T-helper 1 cell treated with Interleukin-12 subunit alpha and Interleukin-12 subunit beta and Interleukin-4 antibody, amounts not matched to agents 30 ng/mL and 1 ng/mL, for 36 hours (primary cell): ENCODE results near the gene VILL. TPM values are rescaled to one million over a fixed set of nuclear protein-coding genes. Genes with fewer than 3 reads are reported as not detected.
"Not testable (repeated sequence)": the region's sequence is repeated elsewhere in the genome, so short reads cannot be mapped to it uniquely, and the experiment has no call there.

Source experiments
- intact Hi-C: fragments of 100-400 bp; cut with micrococcal nuclease; formaldehyde crosslinking; loops from one replicate; pipeline ENCODE4 v1.15.1; 2024
- total RNA-seq: library from RNA; stranded (reverse); gene quantifications from 2 replicates; pipeline ENCODE4 v1.2.3, GENCODE V29; 2022

Gene VILL
- total RNA-seq, 1 donor from 2014 or later, result 18.4 TPM

GRCh38 chr3:38031022-38031994 is 40.7 kb downstream of the VILL start:
- intact Hi-C loops, result loop anchor here (1.0 to 10.0 kb wide), 2 partner anchors 8 to 1233 kb away; partner anchors contain the start of gene DLEC1

DNA sequence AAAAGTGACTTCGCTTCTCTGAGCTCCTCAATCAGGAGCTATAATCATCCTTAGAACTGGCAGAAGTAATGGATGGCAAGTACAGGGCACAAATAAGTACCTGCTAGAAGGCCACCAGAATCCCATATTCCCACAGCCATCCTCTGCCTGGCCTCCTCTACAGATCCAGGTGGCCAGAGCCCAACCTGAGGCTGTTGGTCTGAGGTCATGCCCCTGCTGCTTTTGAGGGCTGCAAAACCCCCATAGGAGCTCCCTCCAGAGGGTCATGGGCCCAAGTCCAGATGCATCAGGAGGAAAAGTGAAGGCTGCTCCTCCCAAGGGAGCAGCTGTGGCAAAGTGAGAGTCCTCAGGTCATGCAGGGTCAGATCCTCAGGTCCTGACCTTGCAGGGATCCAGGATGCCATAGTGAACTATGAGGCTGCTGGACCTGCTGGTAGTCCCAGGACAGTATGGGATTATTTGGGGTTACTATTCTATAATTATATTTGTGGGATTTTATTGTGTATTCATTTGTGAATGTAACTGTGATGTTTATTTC is 41.8 kb downstream of the VILL start:
- intact Hi-C loops, result loop anchor here (10.0 kb wide), 1 partner anchor 1232 kb away; no protein-coding TSS in a partner anchor

DNA sequence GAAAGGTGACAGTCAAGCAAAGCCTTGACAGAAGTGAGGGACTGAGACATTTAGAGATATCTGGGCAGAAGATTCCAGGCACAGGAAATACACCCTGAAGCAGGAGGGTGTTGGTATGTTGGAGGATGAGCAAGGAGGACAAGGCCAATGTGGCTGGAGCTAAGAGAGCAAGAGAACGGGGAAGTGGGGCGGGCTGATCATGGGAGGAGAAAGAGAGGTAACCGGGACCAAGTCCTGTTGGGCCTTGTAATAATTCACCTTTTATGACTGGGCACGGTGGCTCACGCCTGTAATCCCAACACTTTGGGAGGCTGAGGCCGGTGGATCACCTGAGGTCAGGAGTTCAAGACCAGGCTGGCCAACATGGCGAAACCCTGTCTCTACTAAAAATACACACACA is 43.0 kb downstream of the VILL start:
- intact Hi-C loops, result loop anchor here (10.0 kb wide), 1 partner anchor 1231 kb away; no protein-coding TSS in a partner anchor

DNA sequence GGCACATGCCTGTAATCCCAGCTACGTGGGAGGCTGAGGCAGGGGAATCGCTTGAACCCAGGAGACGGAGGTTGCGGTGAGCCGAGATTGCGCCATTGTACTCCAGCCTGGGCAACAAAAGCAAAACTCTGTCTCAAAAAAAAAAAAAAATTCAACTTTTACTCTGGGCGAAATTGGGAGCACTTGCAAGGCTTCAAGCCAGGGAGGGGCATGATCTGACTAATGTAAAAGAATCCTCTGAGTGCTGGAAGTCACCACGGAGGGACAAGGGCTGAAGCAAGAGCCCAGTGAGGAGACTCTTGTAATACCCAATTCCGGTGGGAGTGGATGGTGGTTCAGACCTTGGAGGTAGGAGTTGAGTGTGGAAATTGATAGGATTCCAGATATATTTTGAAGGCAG is 43.7 kb downstream of the VILL start:
- intact Hi-C loops, result loop anchor here (10.0 kb wide), 1 partner anchor 1230 kb away; no protein-coding TSS in a partner anchor

DNA sequence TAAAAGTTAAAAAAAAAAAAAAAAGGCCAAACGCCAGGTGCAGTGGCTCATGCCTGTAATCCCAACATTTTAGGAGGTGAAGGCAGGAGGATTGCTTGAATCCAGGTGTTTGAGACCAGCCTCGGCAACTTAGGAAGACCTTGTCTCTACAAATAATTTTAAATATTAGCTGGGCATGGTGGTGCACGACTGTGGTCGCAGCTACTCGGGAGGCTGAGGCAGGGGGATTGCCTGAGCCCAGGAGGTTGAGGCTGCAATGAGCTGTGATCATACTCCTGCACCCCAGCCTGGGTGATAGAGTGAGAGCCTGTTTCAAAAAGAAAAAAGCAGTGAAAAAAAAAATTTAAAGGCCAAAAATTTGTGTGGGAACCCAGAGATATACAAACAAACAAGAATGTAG is 45.7 kb downstream of the VILL start:
- intact Hi-C loops, result loop anchor here (5.0 to 10.0 kb wide), 2 partner anchors 311 to 1229 kb away; partner anchors contain the start of gene XYLB

- intact Hi-C loops, result loop anchor here (5.0 to 10.0 kb wide), 2 partner anchors 310 to 1228 kb away; partner anchors contain the start of gene XYLB
Measured at GRCh38 chr3:38036906-38037305, 46.3 kb downstream of the VILL start.

DNA sequence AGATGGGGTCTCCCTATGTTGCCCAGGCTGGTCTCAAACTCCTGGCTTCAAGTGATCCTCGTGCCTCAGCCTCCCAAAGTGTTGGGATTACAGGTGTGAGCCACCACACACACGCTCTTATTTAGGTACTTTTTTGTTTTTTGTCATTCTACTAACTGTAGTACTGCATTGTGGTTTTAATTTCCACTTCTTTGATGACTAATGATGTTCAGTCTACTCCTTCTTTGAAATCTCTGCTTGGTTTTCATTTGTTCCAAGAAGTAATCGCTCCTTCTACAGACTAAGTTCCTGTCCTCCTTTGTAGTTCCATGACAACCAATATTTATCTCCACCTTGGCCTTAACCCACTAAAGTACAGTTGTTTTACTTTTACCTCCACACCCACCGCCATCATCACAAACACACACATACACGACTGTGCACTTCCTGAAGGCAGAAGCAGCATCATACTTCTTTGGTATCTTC is 47.9 kb downstream of the VILL start:
- intact Hi-C loops, result loop anchor here (2.0 to 10.0 kb wide), 3 partner anchors 130 to 1226 kb away; partner anchors contain the start of gene XYLB

DNA sequence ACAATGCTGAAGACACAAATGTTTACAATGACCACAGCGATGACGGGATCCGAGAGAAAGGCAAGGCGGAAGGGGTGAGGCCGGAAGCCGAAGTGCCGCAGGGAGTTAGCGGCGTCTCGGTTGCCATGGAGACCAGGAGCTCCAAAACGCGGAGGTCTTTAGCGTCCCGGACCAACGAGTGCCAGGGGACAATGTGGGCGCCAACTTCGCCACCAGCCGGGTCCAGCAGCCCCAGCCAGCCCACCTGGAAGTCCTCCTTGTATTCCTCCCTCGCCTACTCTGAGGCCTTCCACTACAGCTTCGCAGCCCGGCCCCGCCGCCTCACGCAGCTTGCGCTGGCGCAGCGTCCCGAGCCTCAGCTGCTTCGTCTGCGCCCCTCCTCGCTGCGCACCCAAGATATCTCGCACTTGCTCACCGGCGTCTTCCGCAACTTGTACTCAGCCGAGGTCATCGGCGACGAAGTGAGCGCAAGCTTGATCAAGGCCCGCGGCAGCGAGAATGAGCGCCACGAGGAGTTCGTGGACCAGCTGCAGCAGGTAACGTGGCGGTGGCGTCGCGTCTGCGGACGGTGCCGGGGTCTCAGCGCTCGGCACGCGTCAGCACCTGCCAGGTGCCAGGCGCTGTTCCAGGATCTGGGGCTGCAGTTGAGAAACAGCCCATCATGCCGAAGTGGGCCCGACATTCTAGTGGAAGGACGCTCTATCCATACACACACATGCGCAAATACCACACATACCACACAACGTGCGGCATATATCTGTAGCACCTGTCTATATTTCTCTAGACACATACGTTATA is 48.7 kb downstream of the VILL start, which contains the start of gene DLEC1:
Gene DLEC1, plus strand, starts transcription at position 108 of the 798 bp plus-strand sequence. Its CDS starts 18 bp downstream, at position 126.
- intact Hi-C loops, result loop anchor here (1.0 to 10.0 kb wide), 10 partner anchors 8 to 1226 kb away; partner anchors contain the start of genes ACAA1, EXOG, OXSR1 and XYLB

DNA sequence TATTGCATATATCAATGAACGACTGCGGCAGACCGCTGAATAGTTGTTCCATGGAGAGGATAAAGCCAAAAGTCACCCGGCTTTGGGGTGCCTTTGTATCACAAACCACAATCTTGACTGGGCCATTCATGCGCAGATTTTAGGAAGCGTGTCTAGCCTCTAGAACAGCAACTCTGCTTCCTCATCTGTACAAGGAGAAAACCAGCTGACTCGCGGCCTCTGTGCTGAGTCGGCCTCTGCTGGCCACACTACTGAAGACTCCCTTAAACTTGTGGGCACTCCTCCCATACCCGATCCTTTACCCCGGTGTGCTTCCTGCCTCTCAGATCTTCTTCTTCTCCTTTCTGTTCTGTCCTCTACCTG is 49.3 kb downstream of the VILL start:
- intact Hi-C loops, result loop anchor here (1.0 to 10.0 kb wide), 11 partner anchors 9 to 1225 kb away; partner anchors contain the start of genes ACAA1, EXOG, OXSR1 and XYLB

- intact Hi-C loops, result loop anchor here (1.0 kb wide), 1 partner anchor 36 kb away; no protein-coding TSS in a partner anchor
Measured at GRCh38 chr3:38040401-38040800, 49.8 kb downstream of the VILL start.

GRCh38 chr3:38043486-38043885 is 52.9 kb downstream of the VILL start:
- intact Hi-C loops, result no loop called here

GRCh38 chr3:38046027-38046426 is 55.4 kb downstream of the VILL start:
- intact Hi-C loops, result no loop called here

DNA sequence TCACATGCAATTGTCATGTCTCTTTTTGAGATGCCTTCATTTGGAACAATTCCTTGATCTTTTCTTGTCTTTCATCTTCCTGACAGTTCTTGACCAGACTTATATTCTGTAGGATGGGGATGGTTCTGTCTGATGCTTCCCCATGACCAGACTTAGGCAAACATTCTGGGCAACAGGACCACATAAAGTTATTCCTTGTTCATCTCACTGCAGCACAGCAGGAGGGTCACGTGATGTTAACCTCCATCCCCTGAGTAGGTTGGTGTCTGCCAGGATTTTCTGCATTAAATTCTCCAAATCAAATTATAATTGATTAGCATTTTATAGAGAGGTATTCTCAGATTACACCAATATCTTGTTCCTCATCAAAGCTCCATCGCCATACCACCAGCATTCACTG is 56.2 kb downstream of the VILL start:
- intact Hi-C loops, result no loop called here

DNA sequence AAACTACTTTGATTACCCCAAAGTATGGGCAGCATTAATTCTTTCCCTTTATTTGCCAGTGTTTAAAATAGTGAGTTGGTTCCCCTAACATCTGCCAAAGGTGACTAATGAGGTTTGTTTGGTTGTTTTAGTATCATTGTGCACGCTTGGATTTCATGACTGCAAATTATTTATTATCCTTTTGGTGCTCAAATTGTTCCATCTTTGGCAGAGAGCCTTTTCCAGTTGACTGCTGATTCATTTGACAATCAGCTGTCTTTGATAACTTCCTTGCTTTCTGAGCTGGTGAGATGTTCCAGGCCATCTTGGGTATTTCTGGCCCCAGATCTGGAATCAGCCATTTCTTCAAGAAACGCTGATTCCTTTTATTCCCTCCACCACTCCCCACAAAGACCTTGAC is 57.3 kb downstream of the VILL start:
- intact Hi-C loops, result no loop called here

DNA sequence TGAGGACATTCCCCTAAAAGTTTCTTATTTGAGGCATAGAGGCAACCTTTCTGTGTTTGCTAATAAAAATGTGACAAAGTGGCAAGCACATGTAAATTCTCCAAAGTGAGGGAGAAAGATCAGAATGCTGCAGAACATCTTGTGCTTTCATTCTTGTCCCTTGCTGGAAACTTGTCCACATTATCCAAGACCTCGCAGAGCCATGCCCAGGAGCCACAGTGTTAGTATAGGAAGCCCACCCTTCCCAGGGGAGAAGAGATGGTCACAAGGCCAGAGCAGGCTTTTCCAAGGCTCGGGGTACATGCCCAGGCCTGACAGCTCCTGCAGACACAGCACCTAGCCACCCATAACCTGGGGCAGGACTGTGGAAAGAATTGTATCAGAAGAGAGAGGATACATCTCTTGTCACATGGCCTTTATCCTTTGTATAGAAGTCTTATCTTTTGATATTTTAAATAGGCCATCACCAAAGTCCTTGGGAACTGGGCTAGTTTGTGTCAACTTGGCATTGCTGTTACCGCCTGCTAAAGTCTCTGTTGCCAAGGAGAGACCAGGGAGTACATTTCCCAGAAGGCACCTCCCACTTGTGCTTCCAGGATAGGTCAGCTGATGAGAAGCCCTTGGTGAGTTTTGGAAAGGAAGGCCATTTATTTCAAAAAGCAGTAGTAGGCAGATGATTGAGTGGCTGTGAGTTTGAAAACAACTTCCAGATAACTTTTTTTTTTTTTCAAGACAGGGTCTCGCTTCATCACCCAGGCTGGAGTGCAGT is 59.0 kb downstream of the VILL start:
- intact Hi-C loops, result no loop called here

DNA sequence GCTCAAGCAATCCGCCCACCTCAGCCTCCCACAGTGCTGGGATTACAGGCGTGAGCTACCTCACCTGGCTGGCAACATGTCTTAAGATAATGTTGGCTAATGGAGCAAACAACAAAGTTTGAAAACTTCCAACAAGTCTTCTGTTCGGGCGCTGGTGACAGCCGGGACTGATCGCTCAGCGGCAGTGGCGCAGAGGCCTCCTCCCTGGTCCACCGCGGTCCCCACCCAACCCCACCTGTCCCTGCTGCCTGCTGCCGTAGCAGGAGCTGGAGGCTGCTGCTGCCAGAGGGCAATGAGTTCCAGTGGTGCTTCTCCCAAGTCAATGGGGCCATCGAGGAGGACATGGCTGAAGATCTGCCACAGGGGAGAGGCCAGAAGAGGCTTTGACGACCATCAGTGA is 60.5 kb downstream of the VILL start:
- intact Hi-C loops, result no loop called here

DNA sequence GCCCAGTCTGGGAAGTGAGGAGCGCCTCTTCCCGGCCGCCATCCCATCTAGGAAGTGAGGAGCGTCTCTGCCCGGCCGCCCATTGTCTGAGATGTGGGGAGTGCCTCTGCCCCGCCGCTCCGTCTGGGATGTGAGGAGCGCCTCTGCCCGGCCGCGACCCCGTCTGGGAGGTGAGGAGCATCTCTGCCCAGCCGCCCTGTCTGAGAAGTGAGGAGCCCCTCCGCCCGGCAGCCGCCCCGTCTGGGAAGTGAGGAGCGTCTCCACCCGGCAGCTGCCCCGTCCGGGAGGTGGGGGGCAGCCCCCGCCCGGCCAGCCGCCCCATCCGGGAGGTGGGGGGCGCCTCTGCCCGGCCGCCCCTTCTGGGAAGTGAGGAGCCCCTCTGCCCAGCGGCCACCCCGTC is 62.7 kb downstream of the VILL start:
- intact Hi-C loops, result not testable (repeated sequence)

GRCh38 chr3:38053813-38054498 is 63.4 kb downstream of the VILL start:
- intact Hi-C loops, result not testable (repeated sequence)

DNA sequence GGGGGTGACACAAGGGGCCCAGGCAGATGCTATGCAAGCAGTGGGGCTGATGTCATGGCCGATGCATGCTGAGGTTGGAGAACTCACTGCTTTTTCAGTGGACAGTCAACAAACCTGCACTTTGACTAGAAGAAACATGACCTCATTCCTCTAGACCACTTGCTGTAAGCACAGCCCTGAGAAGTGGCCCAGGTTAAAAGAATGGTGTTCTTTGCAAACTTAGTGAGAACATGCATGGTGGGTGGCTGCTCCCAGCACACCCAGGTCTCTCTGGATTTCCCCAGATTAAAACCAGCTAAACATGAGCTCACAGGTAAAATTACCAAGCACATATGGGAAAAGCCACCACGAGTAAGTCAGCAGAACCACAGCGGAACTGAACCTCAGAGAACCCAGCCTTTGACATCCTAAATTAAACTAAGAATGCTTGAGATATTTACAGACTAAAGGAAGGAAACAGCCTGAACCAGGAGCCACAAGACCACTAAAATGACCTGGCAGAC is 64.0 kb downstream of the VILL start:
- intact Hi-C loops, result no loop called here
